ENCODE measurements around the gene KCNIP4.

The KCNIP4 gene

DNA sequence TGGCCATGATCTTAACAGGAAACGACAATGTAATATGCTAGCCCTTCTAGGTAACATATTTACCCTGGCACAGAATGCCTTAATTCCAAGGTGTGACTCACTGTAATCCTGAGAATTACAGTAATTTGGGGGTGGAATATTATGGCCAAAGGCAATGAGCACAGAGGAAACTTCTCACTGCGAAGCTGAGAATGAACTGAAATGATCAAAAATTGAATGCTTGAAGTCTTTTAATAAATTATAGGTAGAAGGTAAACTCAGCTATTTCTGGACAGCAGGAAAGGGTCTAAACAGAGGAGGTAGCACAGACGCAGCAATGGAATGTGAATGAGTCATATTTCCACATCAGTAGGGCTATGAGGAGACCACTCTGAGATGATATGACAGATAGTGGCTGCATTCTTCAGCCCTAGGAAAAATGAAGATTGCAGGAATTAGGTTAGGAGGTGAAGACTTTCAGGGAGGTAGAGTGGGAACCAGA lies 935.7 kb downstream of the KCNIP4 start:
- DNase-seq = no peak

DNA sequence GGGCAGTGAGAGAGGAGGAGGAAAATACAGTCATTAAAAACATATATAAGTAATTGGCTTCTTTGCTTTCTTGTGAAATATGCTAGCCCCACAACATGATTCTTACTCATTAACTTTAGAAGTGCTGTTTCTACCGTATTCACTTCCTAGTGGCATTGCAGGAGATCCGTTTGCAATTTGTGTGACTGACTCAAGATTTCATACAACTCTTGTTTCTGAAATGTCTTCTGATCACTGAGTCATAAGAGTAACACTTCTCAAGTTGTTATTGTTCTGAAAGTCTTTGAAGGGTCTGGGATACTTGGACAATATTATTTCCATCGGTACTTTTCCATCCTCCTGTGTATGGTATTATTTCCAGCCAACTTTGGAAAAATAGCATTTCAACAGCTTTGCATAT lies 937.5 kb downstream of the KCNIP4 start:
- DNase-seq = no peak

- DNase-seq = no peak
Observed at GRCh38 chr4:21009956-21010355, 938.6 kb downstream of the KCNIP4 start.

- no peak for DNase-seq
Observed at GRCh38 chr4:21005647-21006046, 942.9 kb downstream of the KCNIP4 start.

- DNase-seq = no peak
Observed at GRCh38 chr4:21002976-21003375, 945.6 kb downstream of the KCNIP4 start.

- no peak for DNase-seq
Observed at GRCh38 chr4:21002286-21002685, 946.3 kb downstream of the KCNIP4 start.

- DNase-seq = no peak
Observed at GRCh38 chr4:21001490-21001889, 947.1 kb downstream of the KCNIP4 start.

DNA sequence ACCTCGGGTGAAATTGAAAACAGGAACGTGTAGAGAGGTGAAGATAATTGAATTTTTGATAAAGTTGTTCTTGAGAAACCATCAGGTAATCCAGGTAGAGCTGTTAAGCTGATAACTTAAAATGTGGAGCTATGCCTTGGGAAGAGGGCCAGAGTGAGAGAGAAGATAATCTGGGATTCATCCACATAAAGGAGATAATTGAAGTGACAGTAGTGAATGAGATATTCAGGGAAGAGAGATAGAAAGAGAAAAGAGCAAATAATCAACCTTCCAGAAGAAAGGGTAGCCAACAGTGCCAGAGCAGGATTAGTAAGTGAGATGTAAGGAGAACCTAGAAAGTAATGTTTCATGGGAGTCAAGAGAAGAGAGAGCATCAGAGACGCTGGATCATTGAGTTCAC lies 950.7 kb downstream of the KCNIP4 start:
- DNase-seq = no peak

- DNase-seq = no peak
Observed at GRCh38 chr4:20995610-20996009, 953.0 kb downstream of the KCNIP4 start.

DNA sequence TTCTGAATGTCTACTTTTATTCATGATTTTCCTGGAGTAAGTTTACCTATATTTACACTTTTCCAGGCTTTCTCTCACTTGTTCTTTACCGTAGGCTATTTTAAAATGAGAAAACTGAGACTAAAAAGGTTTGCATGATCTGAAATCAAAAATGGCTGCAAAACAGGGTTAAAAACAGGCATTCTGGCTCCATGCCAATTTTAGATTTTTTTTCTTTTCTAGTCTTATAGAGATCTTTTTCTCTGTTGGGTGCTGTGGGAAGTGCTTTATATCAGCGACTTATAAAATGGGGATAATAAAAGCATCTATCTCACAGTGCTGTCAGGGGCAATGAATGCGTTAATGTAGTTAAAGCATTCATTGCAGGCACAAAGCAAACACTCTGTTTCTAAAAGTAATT lies 953.6 kb downstream of the KCNIP4 start:
- no peak for DNase-seq

- DNase-seq = no peak
Observed at GRCh38 chr4:20992002-20992401, 956.6 kb downstream of the KCNIP4 start.

- DNase-seq = no peak
Observed at GRCh38 chr4:20987191-20987590, 961.4 kb downstream of the KCNIP4 start.

DNA sequence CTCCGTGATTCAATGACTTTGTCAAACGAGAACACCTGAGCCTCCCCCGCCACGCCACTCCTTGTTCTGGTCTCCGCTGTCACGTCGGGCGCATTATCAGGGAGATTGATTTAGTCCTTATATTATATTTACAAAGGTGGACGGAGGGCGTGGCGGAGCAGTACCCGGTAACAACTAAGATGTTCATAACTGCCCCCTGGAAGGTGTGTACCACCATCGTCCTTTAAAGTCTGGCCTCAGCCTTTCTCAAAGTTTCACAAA lies 964.1 kb downstream of the KCNIP4 start:
- no peak for DNase-seq

DNA sequence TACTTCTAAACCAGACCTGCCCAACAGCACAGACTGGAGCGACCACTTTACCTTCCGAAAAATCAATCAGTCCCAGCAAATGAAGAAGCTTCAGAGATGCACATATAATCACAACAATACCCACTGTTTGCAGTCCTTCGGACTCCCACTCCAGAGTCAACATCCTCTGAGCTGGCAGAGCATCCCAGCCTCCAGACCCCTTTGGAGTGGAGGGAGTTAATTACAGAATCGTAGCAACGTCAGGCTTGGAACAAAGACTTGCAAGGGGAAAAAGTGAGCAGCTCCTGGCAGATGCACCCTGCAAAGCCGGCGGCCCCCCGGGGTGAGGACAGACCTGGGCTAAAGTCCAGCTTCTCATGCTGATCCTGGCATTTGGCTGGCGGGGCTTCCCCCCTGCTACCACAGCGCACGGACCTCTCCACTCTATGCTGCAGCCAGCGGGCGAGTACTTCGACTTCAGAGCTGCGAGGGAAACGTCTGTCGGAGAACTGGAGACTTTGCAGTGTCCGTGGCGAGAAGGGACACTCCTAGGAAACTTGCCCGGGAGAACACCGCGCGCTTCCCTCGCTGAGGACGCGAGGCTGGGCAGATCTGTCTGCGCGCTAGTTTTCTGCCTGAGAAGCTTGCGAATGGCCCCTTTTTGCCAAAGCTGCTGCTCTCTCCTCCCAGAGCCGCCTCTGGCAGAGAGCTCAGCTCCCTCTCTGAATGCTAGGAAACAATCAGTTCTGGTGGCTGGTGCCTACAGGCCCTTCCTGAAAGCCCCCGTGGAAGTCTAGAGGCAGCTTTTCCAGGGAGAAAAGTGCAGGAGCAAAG lies 964.6 kb downstream of the KCNIP4 start:
- no peak for DNase-seq

- DNase-seq = no peak
Observed at GRCh38 chr4:20982544-20982943, 966.0 kb downstream of the KCNIP4 start.

- DNase-seq = no peak
Observed at GRCh38 chr4:20960291-20960690, 988.3 kb downstream of the KCNIP4 start.

DNA sequence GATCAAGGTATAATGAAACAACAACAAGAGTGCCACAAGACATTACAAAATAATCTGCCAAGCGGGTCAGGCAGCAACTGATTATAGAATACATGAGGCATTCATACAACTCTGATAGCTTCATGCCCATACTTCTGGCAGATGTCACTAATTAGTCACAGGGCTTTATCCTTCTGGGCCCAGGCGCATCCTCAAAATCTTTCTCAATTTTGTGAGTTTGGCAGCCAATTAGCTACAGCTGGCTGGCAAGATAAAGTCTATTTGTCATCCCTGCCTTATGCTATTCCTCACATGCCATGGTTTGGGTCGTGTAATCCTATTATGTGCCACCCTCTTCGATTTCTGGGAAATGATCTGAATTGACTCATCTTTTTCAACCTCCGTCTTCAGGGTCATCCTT lies 994.0 kb downstream of the KCNIP4 start:
- no peak for DNase-seq

DNA sequence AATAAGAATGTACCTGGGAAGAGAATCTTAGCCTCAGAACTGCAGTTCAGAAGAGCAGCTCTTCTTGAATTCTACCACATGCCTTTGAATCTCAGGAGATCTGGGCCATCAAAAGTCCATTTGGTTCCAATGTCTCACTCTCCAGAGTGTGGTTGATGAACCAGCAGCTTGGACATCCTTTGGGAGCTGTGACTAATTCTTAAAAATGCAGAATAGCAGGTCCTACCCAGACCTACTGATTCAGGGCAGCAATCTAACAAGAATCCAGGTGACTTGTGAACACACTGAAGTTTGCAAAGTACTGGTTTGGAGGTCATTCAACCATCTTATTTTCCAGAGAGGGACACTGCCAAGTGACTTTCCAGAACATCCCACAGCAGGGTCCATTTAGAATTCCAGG lies 1003.6 kb downstream of the KCNIP4 start:
- no peak for DNase-seq

GRCh38 chr4:20944451-20944850 lies 1004.1 kb downstream of the KCNIP4 start:
- no peak for DNase-seq

DNA sequence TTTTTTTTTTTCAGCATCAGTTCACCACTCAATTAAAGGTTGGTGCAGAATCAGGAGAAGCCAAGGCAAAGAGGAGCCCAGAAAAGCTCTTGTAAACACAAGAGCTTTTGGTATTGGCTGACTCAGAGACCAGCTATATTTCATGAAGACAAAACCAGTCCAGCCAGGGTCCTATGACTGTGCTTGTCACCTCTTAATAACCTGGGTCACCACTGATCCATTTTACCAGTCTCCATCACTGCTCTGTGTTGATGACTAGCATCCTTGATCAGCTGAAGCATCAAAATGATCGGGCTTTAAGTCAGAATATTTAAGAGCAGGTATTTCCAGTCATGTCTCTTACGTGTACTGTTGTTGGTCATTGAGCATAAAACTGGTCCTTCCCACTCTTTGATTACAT lies 1010.4 kb downstream of the KCNIP4 start:
- DNase-seq = no peak

DNA sequence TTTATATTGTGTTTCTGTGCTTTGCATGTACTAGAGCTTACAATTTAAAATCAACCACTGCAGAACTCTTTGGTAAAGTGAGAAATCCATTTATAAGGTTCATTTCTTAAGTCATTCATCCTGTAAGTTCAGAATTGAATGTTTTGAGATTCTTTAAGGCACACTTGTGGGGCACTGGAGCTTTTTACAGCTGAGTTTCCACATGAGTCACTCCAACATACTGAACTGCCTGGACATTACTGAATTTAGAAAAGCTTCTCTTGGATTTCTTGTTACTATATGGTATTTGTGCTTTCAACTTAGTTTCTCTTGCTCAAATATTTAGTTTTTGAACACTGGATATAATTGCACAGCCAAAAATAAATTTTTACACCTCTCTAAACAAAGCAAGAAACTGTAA lies 1022.0 kb downstream of the KCNIP4 start:
- no peak for DNase-seq

- DNase-seq = no peak
Observed at GRCh38 chr4:20925176-20925575, 1023.4 kb downstream of the KCNIP4 start.

DNA sequence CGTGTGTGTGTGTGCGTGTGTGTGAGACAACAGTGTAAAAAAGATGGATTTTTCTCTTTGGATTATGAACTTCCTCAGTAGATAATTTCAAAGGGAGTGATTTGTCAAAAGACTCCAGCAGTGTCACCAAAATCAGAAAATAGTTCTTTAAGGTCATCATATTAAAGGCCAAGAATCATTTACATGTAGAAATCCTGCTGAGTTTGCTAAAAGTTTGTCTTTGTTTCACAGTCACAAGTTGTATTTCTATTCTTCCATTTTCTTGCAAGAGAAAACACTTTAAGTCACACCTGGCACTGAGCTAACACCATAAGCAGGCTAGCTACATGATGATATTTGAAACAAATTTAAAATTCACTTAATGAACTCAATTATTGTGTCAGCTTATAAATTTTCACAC lies 1025.6 kb downstream of the KCNIP4 start:
- no peak for DNase-seq

- no peak for DNase-seq
Observed at GRCh38 chr4:20916106-20916505, 1032.5 kb downstream of the KCNIP4 start.

- no peak for DNase-seq
Observed at GRCh38 chr4:20904966-20905365, 1043.6 kb downstream of the KCNIP4 start.

All from stimulated activated CD4-positive, alpha-beta T cell treated with anti-CD3 and anti-CD28 coated beads, Interleukin-2, amount 100 ng/mL, for 24 hours (primary cell).